AG20443 (cell line): ENCODE results near the gene TMEM120B.

Experiments used
- DNase-seq: peaks from one replicate; pipeline ENCODE4 v3.0.0; 2012; ENCODE audit warnings: low spot score, mixed read lengths

The TMEM120B gene

GRCh38 chr12:121804417-121805111, 92.0 kb downstream of the TMEM120B start:
- no peak for DNase-seq

DNA sequence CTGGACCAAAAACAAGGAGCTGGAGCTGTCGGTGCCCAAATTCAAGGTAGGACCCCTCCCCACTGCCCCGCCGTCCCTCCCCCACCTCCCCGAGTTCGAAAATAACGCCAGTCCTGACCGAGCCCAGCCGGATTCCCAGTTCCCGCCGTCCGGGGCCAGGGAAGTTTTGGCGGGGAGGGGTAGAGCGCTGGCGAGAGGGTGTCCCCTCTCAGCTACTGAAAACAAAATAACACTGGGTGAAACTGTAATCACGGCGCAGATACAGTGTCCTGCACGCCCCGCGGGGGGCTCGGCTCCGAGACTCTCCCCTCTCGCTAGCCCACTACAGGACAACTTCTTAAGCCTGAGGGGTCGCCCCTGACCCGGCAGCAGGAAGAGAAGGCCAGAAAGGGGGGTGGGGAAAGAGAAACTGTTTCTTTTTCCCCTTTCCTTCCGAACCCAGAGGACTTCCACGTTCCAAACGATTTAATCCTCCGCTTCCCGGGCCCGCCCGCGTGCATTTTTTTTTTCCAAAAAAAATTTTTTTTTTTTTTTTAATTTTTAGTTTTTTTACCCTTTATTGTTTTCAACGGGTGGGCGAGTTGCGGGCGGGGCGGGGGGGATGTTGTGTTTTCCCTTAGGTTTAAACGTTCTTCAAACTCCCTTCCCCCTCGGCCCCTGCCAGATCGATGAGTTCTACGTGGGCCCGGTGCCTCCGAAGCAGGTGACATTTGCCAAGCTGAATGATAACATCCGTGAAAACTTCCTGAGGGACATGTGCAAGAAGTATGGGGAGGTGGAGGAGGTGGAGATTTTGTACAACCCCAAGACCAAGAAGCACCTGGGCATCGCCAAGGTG, 92.8 kb downstream of the TMEM120B start:
- DNase-seq, result no peak

DNA sequence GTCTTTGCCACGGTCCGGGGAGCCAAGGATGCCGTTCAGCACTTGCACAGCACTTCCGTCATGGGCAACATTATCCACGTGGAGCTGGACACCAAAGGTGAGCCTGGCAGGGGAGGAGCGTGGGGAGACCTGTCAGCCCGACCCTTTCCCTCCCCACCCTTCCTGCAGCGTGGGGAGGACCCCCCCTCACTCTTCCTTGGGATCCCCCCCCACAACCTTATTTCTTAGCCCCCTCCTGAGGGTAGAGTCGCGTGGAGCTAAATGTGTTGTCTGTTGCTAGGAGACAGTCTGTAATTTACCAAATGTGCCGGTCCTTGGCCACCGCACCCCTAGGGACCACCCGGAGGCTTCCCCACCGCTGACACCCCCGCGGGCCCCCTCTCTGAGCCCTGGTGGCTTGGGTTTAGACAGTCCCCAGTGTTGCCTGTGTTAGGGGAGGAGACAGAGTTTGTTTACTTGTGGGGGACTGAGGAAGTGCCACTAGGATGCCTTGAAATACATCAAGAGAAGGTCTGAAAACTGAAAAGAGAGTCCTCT, 93.5 kb downstream of the TMEM120B start:
- no peak for DNase-seq

DNA sequence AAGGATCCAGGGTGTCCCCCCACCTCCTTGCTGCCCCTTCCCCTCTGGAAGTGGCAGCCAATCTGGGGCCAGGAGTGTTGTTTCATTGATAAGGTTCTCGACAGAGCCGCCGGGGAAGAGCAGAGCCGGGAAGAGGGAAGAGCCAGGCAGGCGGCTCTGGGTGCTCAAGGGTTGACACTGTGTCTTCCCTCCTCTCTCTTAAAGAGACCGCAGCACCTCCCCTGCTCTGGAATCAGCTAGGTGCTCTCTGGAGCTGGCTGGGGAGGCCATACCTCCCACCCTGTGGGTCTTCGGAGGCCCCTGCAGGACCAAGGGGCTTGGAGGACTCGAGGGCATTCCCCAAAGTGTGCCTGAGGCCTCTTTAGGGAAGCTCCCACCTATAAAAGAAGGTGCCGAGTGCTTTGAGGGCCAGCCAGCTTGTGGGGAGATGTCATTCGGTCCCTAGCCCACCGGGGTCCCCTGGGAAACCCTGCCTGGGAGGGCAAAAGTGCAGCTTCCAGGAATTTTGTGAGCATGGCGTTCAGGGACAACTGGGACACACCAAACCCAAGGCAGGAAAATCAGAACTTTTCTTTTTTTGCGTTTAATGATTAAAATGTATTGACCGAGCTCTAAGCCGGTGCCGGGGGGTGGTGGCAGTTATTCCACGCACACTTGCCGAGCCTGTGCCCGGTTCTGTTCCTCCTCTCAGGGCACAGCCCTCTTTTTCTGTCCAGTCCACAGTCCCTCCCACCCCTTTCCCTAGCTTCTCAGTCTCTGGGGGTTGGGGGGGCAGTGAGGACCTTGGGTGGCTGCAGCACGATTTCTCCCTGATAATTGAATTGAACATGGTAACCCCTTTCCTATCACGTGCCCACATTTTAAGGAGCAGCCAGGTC, 94.2 kb downstream of the TMEM120B start:
- DNase-seq, result peak; percentile 54

GRCh38 chr12:121807642-121808347, 95.2 kb downstream of the TMEM120B start:
- DNase-seq, result no peak

DNA sequence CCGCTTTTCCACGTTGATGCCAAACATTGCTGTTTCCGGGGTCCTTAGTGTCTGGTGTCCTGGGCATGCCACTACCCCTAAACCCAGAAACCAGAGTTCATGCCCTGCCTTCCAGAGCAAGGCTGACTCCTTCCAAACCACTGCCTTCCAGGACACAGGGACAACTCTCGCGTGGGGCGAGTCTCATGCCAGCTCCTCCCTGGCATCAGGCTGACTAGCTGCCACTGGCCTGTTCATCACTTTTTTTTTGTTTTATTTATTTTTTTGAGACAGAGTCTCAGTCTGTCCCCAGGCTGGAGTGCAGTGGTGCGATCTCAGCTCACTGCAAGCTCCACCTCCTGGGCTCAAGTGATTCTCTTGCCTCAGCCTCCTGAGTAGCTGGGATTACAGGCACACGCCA, 96.1 kb downstream of the TMEM120B start:
- no peak for DNase-seq

GRCh38 chr12:121809712-121810116, 97.2 kb downstream of the TMEM120B start:
- no peak for DNase-seq

- no peak for DNase-seq
Measured at GRCh38 chr12:121810234-121810817, 97.8 kb downstream of the TMEM120B start.

DNA sequence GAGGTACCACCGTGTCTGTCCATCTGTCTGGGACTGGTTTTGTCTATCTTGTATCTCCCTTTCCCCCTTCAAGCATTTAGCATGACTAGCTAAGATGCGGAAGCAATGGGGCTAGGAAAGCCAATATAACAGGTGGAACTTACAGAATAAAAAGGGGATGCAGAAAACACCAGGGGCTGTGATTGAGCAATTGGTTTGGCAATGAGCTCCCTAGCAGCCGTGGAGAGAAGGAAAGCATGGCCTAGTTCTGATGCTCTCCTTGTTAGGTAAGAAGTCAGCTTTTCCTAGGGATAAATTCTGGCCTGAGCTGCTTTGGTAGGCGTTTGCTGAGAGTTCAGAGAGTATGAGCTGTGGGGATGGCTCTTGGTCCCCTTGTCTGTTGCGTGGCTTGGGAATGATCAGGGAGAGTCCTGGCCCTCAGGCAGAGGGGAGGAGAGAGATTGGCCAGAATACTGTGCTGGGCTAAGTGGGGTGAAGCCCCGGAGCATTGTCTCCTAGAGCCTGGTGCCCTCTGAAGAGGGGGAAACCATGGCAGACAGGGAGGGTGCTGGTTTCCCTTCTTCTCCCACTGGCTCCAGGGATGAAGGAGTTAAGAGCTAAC, 98.4 kb downstream of the TMEM120B start:
- no peak for DNase-seq

DNA sequence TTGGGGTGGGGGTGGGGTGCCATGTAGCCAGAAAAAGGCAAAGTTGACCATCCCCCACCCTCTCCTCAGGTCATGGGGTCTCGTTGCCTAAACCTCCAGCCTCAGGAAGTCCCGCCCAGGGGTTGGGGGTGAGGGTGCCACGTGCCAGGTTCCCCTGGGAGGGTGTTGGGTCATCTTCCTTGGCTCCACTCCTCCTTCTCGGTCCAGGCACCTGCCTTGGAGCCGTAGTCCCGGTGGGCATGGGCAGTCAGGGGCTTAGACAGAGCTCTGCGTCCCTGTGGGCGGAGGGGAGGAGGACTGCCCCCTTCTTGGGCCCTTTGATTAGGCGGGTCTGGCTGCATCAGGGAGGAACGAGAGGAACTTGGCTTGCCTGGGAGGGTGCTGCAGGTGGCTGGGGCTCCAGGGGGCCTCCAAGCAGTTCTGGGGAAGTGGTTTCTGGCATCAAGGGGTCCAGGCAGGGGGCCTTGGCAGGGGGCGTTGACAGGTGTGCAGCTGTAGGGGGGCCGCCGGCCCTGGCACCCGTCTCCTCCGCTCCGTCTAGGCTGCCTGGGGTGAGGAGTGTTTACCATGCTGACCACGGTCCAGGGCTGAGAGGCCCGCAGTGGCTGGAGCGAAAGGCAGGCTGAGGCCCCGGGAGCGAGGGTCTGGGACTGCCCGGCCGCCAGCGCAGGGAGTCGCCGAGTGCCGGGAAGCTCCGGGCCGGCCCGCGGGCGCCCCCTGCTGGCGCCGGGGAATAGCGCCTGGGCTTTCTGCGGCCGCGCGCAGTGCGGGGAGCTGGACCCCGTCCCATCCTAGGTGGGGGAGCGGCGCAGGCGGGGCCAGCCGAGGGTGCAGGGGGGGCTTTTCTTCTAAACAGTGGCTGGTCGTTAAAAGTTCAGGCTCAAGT, 99.1 kb downstream of the TMEM120B start:
- peak; percentile 93 for DNase-seq

GRCh38 chr12:121812320-121812871, 99.8 kb downstream of the TMEM120B start:
- DNase-seq, result peak; percentile 93

GRCh38 chr12:121812921-121813896, 100.7 kb downstream of the TMEM120B start:
- DNase-seq, result peak; percentile 41

DNA sequence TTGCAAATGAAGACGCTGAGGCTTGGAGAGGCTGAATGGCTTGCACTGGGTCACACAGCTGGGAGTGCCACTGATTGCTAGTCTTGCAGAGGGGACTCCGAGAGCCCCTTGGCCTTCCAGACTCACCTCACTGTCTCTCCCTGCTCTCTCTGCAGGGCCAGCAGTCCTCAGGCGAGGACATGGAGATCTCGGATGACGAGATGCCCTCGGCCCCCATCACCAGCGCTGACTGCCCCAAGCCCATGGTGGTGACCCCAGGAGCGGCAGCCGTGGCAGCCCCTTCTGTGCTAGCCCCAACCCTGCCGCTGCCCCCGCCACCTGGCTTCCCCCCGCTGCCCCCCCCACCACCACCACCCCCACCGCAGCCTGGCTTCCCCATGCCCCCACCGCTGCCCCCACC, 101.4 kb downstream of the TMEM120B start:
- no peak for DNase-seq

- DNase-seq, result no peak
Measured at GRCh38 chr12:121814429-121815119, 102.0 kb downstream of the TMEM120B start.

- DNase-seq, result no peak
Measured at GRCh38 chr12:121815263-121815662, 102.7 kb downstream of the TMEM120B start.

- DNase-seq, result no peak
Measured at GRCh38 chr12:121816925-121817647, 104.5 kb downstream of the TMEM120B start.

DNA sequence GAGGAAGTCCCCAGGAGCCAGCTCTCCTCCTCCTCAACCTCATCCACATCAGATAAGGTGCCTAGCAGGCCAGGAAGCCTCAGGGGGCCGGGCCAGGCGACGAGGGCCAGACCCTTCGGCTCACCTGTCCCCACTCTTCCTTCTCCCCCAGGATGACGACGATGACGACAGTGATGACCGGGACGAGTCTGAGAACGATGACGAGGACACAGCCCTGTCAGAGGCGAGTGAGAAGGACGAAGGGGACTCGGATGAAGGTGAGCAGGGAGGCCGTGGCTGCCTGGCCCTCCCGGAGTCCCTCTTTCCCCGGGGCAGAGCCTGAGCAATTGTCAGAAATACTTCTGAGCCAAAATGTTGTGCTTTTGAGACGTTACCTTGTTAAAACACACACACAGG, 105.1 kb downstream of the TMEM120B start:
- no peak for DNase-seq
